ENCODE results near the gene POLDIP2. TPM values are rescaled to one million over a fixed set of nuclear protein-coding genes. Genes with fewer than 3 reads are reported as not detected.
A peak's percentile ranks its signal among the peaks of the same experiment; 100 is the strongest.

POLDIP2 gene
- total RNA-seq, 2 donors from 2014 or later, result 69.0 to 72.1 TPM

GRCh38 chr17:28370035-28370743, 12.9 kb upstream of the POLDIP2 start, which contains the start of gene VTN:
TSS of gene VTN (minus strand) at chr17:28370307. CDS start at chr17:28370203, 104 bp downstream.
- DNase-seq, result peak; percentile 96
- peaks cover 44% of the 10 kb centered on the region for H3K27me3 Mint-ChIP-seq (ENCODE audit: insufficient read depth)
- Histone ChIP-seq H3K36me3 (ENCODE audit: control insufficient read depth, insufficient read depth, low read length) (no peaks in the 10 kb centered on the region), H3K27ac (ENCODE audit: low read depth, low read length) (no peak within 1 kb of the TSS), H3K9me3 (ENCODE audit: control insufficient read depth, low read length) (no peaks in the 10 kb centered on the region), H3K27me3 (ENCODE audit: control insufficient read depth, insufficient read depth, low read length, poor library complexity, severe bottlenecking) (peaks cover 55% of the 10 kb centered on the region), H3K4me3 (ENCODE audit: low read length) (peak within 1 kb of the TSS; percentile 65), H3K4me1 (ENCODE audit: control insufficient read depth, insufficient read depth, low read length) (peaks cover 12% of the 10 kb centered on the region), H3K9ac (ENCODE audit: extremely low read depth, low read length, poor library complexity, severe bottlenecking) (no peak within 1 kb of the TSS)
- H3K4me1 Mint-ChIP-seq, result peaks cover 17% of the 10 kb centered on the region
- TF ChIP-seq, protein P1, sequence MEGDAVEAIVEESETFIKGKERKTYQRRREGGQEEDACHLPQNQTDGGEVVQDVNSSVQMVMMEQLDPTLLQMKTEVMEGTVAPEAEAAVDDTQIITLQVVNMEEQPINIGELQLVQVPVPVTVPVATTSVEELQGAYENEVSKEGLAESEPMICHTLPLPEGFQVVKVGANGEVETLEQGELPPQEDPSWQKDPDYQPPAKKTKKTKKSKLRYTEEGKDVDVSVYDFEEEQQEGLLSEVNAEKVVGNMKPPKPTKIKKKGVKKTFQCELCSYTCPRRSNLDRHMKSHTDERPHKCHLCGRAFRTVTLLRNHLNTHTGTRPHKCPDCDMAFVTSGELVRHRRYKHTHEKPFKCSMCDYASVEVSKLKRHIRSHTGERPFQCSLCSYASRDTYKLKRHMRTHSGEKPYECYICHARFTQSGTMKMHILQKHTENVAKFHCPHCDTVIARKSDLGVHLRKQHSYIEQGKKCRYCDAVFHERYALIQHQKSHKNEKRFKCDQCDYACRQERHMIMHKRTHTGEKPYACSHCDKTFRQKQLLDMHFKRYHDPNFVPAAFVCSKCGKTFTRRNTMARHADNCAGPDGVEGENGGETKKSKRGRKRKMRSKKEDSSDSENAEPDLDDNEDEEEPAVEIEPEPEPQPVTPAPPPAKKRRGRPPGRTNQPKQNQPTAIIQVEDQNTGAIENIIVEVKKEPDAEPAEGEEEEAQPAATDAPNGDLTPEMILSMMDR (conservative IDR thresholded peaks at IDR 0.05), result peak; percentile 53
- H3K36me3 Mint-ChIP-seq (ENCODE audit: low read depth), result peaks cover 4% of the 10 kb centered on the region
- no peaks in the 10 kb centered on the region for H3K9me3 Mint-ChIP-seq
- peak within 1 kb of the TSS; percentile 98 for H3K27ac Mint-ChIP-seq
- 15 to 39% methylated on average over 3 to 8 of the region's 8 CpGs for WGBS, 2 experiments (ENCODE audit: insufficient coverage in 1 of 2, insufficient read length in 1 of 2)
- H3K4me3 Mint-ChIP-seq, result peak within 1 kb of the TSS; percentile 51

DNA sequence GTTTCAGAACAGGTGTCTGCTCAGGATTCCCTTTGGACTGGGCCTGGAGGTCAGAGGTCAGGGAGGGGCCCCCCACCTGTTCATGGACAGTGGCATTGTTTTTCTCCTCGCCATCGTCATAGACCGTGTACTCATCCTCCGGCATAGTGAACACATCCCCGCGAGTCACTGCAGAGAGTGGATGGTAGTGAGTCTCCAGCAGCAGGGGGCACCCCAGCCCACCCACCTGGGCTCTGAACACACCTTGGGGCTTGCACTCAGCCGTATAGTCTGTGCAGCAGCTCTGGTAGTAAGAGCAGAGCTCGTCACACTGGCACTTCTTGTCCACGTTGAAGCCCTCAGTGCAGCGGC, 12.3 kb upstream of the POLDIP2 start:
- Histone ChIP-seq H3K27me3 (ENCODE audit: control insufficient read depth, insufficient read depth, low read length, poor library complexity, severe bottlenecking) (peaks cover 55% of the 10 kb centered on the region), H3K9me3 (ENCODE audit: control insufficient read depth, low read length) (no peaks in the 10 kb centered on the region), H3K9ac (ENCODE audit: extremely low read depth, low read length, poor library complexity, severe bottlenecking) (no peak overlapping the region), H3K27ac (ENCODE audit: low read depth, low read length) (no peak overlapping the region), H3K4me1 (ENCODE audit: control insufficient read depth, insufficient read depth, low read length) (peaks cover 12% of the 10 kb centered on the region), H3K4me3 (ENCODE audit: low read length) (peak overlapping the region; percentile 9), H3K36me3 (ENCODE audit: control insufficient read depth, insufficient read depth, low read length) (no peaks in the 10 kb centered on the region)
- peaks cover 4% of the 10 kb centered on the region for H3K36me3 Mint-ChIP-seq (ENCODE audit: low read depth)
- peaks cover 39% of the 10 kb centered on the region for H3K27me3 Mint-ChIP-seq (ENCODE audit: insufficient read depth)
- DNase-seq, result no peak
- H3K4me1 Mint-ChIP-seq, result peaks cover 17% of the 10 kb centered on the region
- peak overlapping the region; percentile 51 for H3K4me3 Mint-ChIP-seq
- no peaks in the 10 kb centered on the region for H3K9me3 Mint-ChIP-seq
- 78 to 88% methylated on average over 7 to 10 of the region's 10 CpGs for WGBS, 2 experiments (ENCODE audit: insufficient coverage in 1 of 2, insufficient read length in 1 of 2)
- peak overlapping the region; percentile 98 for H3K27ac Mint-ChIP-seq
- TF ChIP-seq, protein P1 (conservative IDR thresholded peaks at IDR 0.05), result no peak

GRCh38 chr17:28368915-28369683, 11.8 kb upstream of the POLDIP2 start:
- peaks cover 17% of the 10 kb centered on the region for H3K4me1 Mint-ChIP-seq
- no peak overlapping the region for H3K4me3 Mint-ChIP-seq
- H3K36me3 ChIP-seq (ENCODE audit: control insufficient read depth, insufficient read depth, low read length), result no peaks in the 10 kb centered on the region
- no peak overlapping the region for H3K4me3 ChIP-seq (ENCODE audit: low read length)
- H3K27ac Mint-ChIP-seq, result no peak overlapping the region
- H3K36me3 Mint-ChIP-seq (ENCODE audit: low read depth), result peaks cover 4% of the 10 kb centered on the region
- H3K9me3 ChIP-seq (ENCODE audit: control insufficient read depth, low read length), result no peaks in the 10 kb centered on the region
- WGBS, 2 experiments (ENCODE audit: insufficient coverage in 1 of 2, insufficient read length in 1 of 2), result 93 to 94% methylated on average over 16 to 23 of the region's 23 CpGs
- H3K4me1 ChIP-seq (ENCODE audit: control insufficient read depth, insufficient read depth, low read length), result peaks cover 12% of the 10 kb centered on the region
- TF ChIP-seq, protein P1 (conservative IDR thresholded peaks at IDR 0.05), result no peak
- peaks cover 33% of the 10 kb centered on the region for H3K27me3 Mint-ChIP-seq (ENCODE audit: insufficient read depth)
- DNase-seq, result no peak
- H3K27me3 ChIP-seq (ENCODE audit: control insufficient read depth, insufficient read depth, low read length, poor library complexity, severe bottlenecking), result peaks cover 55% of the 10 kb centered on the region
- no peak overlapping the region for H3K9ac ChIP-seq (ENCODE audit: extremely low read depth, low read length, poor library complexity, severe bottlenecking)
- H3K9me3 Mint-ChIP-seq, result no peaks in the 10 kb centered on the region
- no peak overlapping the region for H3K27ac ChIP-seq (ENCODE audit: low read depth, low read length)
